HG02642 (cell line): Measurements from ENCODE around the gene BACH2.
"Not testable (repeated sequence)": the region's sequence is repeated elsewhere in the genome, so short reads cannot be mapped to it uniquely, and the experiment has no call there.

Source experiments
- ATAC-seq: cut with Tn5 transposase; IDR thresholded peaks from one replicate; pipeline ENCODE4 v1.9.1; 2021; ENCODE audit warnings: mild to moderate bottlenecking; ENCODE audit not compliant: unreplicated experiment, poor library complexity

BACH2 gene

DNA sequence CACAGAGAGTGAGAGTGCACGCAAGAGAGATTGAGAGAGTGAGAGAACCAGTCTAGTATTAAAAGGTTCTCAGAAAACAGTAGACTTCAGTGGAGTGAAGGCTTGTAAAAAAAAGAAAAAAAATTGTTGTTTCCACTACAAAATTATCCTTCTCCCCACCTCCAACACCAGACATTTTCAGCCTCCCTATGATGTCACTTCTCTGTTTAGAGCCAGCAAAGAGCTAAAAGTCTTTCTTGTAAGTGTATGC lies 77.8 kb downstream of the BACH2 start:
- ATAC-seq: no peak

DNA sequence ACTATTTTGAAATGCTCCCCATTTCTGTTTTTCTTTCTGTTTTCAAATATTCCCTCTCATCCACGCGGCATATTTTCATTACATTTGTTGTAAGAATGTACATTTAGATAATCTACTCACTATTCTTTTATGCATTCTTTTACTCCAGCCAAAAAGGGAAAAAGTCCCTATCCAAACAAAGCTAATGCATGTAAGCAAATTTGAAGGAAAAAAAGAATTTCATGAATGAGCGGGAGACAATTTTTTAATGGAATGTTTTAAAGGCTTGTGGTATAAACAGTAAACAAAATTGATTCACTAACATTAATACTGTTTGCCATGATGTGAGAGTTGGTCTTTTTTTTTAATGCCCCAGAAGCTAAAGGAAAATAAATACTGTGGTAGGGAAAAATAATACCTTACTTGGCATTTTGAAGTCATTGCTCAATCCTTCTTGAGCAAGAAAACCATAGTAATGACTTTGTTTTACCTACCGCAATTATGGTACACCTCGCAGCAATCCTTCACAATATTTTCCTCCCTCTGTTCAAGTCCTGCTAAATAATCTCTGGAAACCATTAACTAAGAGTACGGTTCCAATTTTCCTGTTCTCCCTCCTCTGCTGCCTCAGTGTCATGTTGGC lies 79.0 kb downstream of the BACH2 start:
- no peak for ATAC-seq

DNA sequence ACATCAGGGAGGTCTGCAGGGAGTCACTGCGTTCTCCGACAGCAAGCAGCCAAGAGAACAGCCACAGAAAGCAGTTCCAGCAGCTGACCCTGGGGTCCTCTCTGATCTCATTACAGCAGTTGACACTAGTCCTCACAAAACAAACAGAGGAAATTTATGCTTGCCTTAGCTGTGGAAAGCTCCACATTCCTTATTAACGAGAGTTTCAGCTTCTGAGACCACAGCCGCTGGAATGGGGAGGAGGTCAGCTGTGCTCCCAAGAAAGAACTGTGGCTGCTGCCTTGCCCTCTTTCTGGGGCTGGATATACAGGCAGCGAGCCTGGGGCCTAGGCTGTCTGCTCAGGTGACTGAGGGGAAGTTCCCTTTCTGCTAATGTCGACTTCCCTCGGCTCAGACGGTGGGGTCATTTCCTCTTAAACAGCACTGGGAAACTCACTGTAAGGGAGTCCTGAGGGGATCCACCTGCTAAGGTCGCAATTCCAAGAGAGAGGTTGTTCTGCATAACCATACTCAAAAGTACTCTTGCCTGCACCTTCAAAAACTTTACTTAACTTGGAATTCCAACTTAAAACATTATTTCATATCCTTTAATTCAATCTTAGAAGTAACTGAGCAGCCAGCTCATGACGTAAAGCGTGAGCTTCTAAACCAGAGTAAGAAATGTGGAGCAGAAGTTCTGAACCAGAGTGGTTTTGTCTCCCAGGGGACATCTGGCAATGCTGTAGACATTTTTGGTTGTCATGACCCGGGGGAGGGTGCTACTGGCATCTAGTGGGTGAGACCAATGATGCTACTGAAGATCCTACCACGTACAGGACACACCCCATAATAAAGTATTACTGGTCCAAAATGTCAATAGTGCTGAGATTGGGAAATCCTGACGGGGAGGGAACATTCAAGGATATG lies 80.3 kb downstream of the BACH2 start:
- ATAC-seq: peak; percentile 79

DNA sequence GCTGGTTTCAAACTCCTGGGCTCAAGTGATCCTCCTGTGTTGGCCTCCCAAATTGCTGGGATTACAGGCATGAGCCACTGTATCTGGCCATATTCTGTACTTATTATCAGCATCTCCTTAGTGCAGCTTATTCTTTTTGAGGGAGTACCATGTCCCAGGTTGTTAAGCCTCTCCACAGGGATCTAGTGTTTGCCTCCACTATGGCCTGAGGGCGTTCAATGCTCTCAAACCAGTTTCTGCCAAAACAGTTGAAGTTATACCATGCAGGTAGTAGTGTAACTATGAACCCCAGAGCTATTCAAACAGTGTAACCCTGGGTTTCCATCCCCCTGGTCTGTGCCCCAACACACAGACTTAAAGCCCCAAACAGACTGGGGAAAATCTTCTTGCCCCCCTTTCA lies 81.7 kb downstream of the BACH2 start:
- no peak for ATAC-seq

DNA sequence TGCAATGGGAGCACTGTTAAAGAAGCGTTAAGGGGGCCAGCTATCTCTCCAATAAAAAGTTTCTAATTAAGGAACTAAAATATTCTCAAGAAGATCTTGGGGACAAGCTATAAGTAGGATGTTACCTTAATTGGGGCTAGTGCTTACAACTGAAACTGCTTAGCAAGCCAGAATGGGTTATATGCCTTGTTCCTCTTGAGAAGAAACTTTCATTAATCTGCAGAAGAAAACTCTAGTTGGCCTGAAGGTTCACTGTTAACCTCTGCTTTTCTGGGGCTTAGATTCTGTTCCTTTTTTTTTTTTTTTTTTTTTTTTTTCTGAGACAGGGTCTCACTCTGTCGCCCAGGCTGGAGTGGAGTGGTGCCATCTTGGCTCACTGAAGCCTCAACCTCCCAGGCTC lies 82.2 kb downstream of the BACH2 start:
- ATAC-seq: no peak

DNA sequence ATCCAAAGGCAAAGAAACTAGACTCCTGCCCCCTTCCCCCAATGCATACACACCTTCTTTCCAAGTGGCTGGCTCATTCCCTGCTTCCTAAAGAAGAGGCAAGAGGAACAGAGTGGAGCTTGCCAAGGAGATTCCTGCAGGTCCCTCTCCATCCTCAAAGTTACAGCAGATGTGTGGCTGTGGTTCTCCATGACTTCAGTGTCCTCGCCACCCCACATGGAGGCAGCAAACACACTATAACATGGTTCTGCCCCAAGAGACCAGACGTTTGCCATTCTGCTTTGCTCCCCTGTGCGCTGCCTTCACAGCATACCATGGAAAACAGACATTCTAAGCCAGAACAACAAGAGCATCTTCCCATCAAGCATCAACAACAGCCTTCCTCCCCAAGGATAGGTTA lies 84.4 kb downstream of the BACH2 start:
- no peak for ATAC-seq

DNA sequence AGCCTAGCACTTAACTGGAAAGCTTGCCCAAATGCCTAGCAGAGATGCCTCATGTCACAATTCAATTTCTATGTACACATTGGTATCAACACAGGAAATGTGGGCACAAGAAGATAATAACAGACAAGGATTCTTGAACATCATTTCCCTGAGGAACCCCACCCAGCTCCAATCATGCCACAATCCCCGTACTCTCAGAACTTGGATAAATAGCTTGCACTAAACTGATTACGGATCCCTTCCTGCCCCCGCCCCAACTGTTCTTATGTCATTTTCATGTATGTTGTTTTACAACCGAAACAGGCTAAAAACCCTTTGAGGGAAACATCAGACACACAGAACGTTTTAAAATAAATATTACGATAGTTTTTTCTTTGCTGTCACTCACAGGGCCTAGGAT lies 87.1 kb downstream of the BACH2 start:
- ATAC-seq: no peak

- not testable (repeated sequence) for ATAC-seq
These were observed 88.0 kb downstream of the BACH2 start for GRCh38 chr6:90208690-90209089.

- ATAC-seq: no peak
These were observed 92.2 kb downstream of the BACH2 start for GRCh38 chr6:90204327-90205056.

DNA sequence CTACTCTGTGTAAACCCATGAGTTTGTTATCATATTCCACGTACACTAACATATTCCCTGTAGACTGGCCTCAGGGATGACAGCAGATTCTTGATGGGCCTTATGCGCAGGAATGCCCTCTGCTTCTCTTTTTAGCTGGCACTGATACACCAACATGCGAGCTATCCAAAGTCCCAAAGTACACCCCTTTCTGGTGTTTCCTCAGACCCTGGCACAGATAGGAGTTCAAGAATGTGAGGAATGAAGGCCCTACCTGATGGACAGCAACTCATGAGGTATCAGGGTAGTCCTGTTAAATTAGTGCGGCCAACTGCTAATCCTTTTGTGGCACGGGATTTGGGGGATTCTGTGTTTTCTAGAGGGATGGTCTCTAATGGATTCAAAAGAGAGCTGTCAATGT lies 93.0 kb downstream of the BACH2 start:
- ATAC-seq: no peak

DNA sequence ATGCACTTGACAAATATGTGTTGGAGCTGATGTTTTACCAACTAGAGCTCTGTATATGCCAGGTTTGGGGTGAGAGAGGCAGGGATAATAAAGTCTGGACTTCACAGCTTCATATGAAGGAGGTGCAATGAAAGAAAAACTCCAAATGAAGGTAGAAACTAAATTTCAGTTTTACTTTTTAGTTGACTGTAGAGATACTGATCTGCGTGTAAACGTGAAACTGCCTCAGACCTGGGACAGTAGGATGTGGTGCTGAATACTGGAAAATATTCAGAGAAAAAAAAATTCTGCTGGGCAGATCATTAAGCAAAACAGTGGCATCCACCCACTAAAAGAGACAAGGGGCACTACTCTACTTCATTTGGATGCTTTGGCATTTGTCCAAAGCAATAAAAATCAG lies 94.5 kb downstream of the BACH2 start:
- no peak for ATAC-seq

GRCh38 chr6:90199900-90200299 lies 96.7 kb downstream of the BACH2 start:
- no peak for ATAC-seq

DNA sequence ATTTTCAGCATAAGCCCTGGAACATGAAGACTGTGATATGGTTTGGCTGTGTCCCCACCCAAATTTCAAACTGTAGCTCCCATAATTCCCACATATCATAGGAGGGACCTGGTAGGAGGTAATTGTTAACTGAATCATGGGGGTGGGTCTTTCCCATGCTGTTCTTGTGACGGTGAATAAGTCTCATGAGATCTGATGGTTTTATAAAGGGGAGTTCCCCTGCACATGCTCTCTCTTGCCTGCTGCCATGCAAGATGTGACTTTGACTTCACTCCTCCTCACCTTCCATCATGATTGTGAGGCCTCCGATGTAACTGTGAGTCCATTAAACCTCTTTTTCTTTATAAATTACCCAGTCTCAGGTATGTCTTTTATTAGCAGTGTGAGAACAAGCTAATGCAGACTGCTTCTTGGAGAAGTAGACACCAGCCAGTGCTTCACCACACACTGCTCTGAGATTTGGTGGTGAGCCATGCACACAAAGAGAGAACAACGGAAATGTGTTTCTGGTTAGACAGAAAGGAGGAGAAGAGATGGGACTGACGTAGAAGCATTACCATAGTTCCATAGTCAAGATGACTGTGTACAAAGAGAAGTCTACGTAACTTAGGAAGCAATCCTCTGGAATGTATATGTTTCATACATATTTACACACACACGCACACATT lies 97.8 kb downstream of the BACH2 start:
- no peak for ATAC-seq

GRCh38 chr6:90197854-90198496 lies 98.7 kb downstream of the BACH2 start:
- ATAC-seq: no peak

- no peak for ATAC-seq
These were observed 101.4 kb downstream of the BACH2 start for GRCh38 chr6:90195094-90195829.

DNA sequence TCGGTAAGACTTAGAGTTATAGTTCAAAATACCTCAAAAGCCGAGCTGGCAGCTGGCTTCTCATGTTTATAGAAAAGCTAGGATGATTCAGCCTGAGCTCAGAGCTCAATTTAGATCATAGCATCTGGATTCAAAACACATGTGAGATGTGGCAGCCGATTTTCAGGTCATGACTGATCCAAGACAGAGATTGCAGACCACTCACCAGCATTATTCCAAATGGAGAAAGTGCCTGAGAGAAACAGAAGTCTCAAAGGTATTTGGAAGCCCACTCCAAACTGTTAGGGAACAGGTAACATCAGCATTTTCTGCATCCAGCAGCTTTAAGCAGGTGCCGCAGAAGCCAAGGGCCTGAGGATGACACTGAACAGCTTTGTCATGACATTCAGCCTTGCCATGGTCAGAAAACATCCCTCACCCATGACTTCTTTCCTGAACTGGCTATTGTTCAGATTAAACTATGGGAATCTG lies 102.2 kb downstream of the BACH2 start:
- no peak for ATAC-seq

GRCh38 chr6:90193359-90193758 lies 103.3 kb downstream of the BACH2 start:
- no peak for ATAC-seq

DNA sequence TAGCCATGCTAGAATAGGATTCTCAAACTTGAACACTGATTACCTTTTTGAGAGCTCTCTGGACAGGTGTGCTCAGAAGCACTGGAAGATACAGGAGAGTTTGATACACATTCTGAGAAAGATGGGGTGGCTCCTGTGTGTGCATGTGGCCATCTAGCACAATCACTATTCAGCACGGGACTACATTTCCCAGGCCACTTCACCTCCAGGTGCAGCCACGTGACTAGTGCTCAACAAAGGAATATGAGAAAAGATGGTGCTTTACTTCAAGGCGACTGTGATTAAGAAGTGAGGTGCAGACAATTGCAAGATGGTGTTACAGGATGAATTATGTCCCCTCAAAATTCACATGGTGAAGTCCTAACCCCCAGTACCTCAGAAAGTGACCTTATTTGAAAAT lies 103.8 kb downstream of the BACH2 start:
- no peak for ATAC-seq

DNA sequence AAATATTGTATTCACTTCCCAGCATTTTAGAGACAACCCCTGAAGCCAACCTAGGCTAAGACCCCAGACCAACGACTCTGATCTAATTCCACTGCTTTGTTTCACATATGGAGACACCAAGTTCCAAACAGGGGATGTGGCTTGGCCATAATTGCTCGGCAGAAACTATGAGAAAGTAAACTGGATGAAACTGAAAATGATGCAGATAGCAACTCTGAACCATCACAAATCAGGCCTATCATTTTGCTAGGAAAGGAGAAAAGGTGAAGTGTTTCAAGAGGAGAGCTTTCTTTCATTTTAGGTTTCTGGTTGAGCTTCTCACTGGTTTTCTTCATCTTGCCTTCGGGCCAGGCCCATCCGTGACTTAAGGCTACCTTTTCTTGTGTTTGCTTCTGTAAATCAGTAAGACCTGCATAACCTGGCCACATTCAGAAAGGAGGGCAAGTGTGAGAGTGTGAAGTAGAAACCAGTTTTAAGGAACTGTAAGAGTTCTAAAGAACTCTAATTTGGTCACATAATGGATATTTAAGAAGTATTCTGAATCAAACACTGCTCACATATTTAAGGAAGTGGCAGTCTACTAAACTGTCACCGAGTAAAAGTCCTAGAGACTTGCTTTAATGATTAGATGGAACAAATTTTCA lies 105.8 kb downstream of the BACH2 start:
- no peak for ATAC-seq
